ENCODE measurements around the gene TTL.

Gene TTL

DNA sequence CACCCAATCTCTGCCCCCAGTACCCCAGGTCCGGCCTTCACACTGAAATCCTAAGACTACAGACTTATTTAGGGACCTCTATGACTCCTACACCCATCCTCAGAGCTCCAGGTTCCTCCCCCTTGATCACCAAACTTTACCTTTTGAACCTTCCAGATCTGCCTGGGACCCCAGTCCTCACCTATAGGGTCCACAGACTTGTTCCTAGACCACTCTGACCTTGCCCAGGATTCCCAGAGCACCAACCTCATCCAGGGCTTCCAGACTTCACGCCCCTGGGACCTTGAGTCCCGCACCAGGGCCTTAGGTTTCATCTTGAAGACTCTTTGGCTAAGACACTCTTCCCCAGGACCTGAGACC is 102.9 kb downstream of the TTL start:
- DNase-seq = no peak

GRCh38 chr2:112585400-112585799 is 103.4 kb downstream of the TTL start:
- DNase-seq = no peak

DNA sequence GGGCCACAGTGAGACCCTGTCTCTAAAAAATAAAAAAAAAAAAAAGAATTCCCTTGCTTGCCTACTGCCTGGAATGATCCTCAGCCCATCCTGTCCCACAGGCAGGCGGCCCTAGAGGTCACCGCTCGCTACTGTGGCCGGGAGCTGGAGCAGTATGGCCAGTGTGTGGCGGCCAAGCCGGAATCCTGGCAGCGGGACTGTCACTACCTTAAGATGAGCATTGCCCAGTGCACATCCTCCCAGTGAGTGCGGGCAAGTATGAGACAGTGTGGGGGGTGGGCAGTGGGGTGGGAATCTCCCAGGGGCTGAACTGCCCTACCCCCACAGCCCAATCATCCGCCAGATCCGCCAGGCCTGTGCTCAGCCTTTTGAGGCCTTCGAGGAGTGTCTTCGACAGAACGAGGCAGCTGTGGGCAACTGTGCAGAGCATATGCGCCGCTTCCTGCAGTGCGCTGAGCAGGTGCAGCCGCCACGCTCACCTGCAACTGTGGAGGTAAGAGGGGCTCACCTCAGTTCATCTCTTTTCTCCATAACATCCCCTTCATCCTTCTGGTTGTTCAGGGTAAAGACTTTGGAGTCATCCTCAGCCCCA is 104.0 kb downstream of the TTL start:
- no peak for DNase-seq

- DNase-seq = no peak
Measured at GRCh38 chr2:112588611-112589045, 106.7 kb downstream of the TTL start.

All from NCI-H2227 treated with DMSO at 0.1 percent for 48 hours (cell line).